GM06990 (cell line): ENCODE measurements around the gene LMF1.

Source experiments
- DNase-seq: peaks from one replicate; pipeline ENCODE4 v3.0.0-alpha.2; 2011; ENCODE audit not compliant: insufficient read length; ENCODE audit errors: extremely low read depth
- H3K27me3 ChIP-seq: replicated peaks from 2 replicates; pipeline ENCODE4 v1.6.0; 2011; ENCODE audit warnings: low read length; ENCODE audit not compliant: control insufficient read depth, insufficient read depth
- H3K36me3 ChIP-seq: 2 replicates; pipeline ENCODE4 v1.5.1; 2011; ENCODE audit warnings: low read length; ENCODE audit not compliant: control insufficient read depth, insufficient read depth
- H3K4me3 ChIP-seq: replicated peaks from 2 replicates; pipeline ENCODE4 v1.5.1; 2011; ENCODE audit warnings: low read depth, mild to moderate bottlenecking, control low read depth, low read length
- TF ChIP-seq, protein P1 (sequence below): IDR thresholded peaks from 2 replicates; pipeline ENCODE4 v1.5.1; 2011; ENCODE audit warnings: low read length, control low read depth, mild to moderate bottlenecking, inconsistent platforms; ENCODE audit not compliant: insufficient read depth, poor library complexity, severe bottlenecking

LMF1 gene

DNA sequence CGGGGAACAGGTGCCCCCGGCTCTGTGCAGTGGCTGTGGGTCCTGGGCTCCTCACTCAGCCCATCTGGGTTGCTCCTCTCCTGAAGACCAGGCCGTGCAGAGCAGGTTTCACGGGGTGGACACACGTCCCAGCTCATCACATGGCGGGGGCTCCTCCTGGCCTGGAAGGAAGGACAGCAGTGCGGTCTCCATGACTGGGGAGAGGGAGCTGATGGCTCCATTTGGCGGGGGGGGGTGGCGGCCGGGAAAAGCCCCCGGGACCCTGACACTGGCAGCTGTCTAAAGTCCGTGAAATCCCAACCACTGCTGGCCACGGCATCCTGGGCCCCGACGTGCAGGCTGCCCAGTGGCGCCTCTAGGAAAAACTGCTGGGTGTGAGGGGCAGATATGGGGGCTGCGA, 29.8 kb upstream of the LMF1 start:
- no peak for DNase-seq
- Histone ChIP-seq H3K4me3 (no peak overlapping the region), H3K27me3 (no peaks in the 10 kb centered on the region; the same call in 1 of the 2 replicates), H3K36me3 (no peaks in the 10 kb centered on the region)
- TF ChIP-seq, protein P1, sequence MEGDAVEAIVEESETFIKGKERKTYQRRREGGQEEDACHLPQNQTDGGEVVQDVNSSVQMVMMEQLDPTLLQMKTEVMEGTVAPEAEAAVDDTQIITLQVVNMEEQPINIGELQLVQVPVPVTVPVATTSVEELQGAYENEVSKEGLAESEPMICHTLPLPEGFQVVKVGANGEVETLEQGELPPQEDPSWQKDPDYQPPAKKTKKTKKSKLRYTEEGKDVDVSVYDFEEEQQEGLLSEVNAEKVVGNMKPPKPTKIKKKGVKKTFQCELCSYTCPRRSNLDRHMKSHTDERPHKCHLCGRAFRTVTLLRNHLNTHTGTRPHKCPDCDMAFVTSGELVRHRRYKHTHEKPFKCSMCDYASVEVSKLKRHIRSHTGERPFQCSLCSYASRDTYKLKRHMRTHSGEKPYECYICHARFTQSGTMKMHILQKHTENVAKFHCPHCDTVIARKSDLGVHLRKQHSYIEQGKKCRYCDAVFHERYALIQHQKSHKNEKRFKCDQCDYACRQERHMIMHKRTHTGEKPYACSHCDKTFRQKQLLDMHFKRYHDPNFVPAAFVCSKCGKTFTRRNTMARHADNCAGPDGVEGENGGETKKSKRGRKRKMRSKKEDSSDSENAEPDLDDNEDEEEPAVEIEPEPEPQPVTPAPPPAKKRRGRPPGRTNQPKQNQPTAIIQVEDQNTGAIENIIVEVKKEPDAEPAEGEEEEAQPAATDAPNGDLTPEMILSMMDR, result no peak

DNA sequence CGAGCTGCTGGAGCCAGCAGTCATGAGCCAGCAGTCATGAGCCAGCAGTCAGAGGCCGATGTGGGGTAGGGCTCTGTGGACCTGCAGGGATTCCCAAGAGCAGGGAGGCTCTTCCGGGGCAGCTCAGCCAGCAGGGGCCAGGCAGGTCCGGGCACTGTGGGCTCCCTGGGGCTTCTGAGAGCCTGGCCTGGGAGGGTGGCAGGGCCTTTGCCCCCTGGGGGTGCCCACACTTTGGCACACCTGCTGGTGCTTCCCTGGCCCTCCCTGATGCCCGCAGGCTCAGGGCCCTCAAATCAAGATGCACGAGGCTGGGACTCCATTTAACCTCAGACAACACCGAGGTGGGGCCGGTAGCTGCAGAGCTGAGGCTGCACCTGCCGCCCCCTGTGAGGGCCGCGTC, 28.9 kb upstream of the LMF1 start:
- TF ChIP-seq, protein P1, result no peak
- H3K27me3 ChIP-seq, result no peaks in the 10 kb centered on the region; the same call in 1 of the 2 replicates
- DNase-seq, result no peak
- no peaks in the 10 kb centered on the region for H3K36me3 ChIP-seq
- H3K4me3 ChIP-seq, result no peak overlapping the region

DNA sequence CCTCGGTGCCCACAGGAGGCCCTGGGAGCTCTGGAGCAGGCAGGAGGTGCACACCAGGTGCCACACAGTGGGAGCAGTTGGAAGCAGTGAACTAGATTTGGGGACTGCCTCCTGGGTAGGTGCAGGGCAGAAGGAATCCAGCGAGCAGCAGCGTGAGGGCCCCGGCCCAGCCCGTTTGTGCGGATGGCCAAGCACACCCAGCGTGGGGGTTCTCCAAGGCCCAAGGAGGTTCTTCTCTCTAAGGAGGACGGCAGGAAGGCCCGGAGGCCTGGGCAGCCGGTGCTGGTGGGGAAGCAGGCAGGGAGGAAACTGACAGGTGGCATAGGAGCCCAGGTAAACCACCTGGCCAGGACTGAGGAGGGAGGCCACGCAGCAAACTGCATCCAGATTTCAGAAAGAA, 27.8 kb upstream of the LMF1 start:
- TF ChIP-seq, protein P1, result no peak

DNA sequence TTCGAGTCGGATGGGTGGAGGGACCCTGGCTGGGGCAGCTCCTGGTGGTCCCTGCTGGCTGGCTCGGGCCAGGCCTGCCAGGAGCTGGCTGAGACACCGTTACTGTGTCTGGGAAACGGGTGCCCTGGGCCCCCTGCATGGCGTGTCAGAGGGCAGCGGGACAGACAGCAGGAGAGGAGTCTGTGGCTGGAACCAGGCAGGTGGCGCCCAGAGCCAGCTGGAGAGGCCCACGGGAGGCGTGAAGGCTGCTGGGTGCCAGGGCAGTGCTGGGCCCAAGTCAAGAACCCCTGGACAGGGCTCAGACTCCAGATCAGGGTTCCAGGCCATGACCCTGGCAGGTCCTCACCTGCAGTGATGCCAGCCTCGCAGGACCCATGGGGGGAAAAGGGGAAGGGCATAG, 27.4 kb upstream of the LMF1 start:
- TF ChIP-seq, protein P1, result no peak
- no peaks in the 10 kb centered on the region; the same call in 1 of the 2 replicates for H3K27me3 ChIP-seq
- no peak overlapping the region for H3K4me3 ChIP-seq
- DNase-seq, result no peak
- H3K36me3 ChIP-seq, result no peaks in the 10 kb centered on the region

More for the DNA sequence above, 27.8 kb upstream of the LMF1 start:
- Histone ChIP-seq H3K4me3 (no peak overlapping the region), H3K36me3 (no peaks in the 10 kb centered on the region), H3K27me3 (no peaks in the 10 kb centered on the region; the same call in 1 of the 2 replicates)
- no peak for DNase-seq

DNA sequence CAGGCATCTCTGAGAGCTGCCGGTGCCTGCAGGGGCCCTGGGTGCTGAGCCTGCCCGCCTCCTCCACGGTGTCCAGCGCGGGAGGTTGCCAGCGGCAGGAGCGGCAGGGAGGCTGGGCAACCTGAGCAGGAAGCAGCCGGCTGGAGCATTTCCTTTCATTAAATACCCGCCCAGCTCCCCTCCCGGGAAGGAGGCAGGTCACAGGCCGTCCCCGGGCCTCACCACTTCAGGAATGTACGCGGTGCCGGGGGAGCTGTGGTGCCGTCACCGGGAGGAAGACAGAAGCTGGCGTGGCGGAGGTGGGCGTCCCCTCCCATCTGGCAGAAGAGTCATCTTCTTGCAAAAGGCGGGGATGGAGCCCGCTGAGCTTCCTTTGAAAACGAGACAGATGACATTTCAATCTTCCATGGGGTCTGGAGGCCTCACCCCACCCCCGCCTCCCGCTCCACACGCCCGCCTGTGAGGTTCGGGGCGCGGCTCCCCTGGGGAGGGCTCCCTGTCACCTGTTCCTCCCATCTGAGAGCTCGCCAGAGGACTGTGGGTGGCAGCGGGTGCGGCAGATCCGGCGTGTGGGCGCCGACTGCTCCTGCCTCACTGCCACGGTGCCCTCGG, 26.8 kb upstream of the LMF1 start:
- DNase-seq, result no peak
- no peaks in the 10 kb centered on the region; the same call in 1 of the 2 replicates for H3K27me3 ChIP-seq
- TF ChIP-seq, protein P1, result no peak

DNA sequence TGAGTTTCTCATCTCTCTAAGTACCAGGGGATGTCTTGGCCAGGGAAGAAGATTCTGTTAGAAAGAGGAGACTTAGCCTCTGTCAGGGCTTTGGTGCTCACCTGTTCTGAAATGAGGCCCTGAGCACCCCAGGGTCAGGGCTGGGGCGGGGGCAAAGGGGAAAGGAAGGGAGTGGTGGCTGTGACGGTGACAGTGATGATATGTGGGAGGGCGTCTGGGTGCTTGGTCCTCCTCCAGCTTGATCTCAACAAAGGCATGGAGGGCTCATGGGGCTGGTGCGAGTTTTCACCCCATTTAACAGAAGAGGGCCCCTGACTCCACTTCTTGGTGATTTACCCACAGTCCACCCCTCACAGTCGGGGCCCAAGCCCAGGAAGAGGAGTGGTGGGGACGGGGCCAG, 25.9 kb upstream of the LMF1 start:
- Histone ChIP-seq H3K36me3 (no peaks in the 10 kb centered on the region), H3K27me3 (no peaks in the 10 kb centered on the region; the same call in 1 of the 2 replicates), H3K4me3 (no peak overlapping the region)
- TF ChIP-seq, protein P1, result no peak
- DNase-seq, result no peak

More for the DNA sequence above, 26.8 kb upstream of the LMF1 start:
- no peak overlapping the region for H3K4me3 ChIP-seq
- no peaks in the 10 kb centered on the region for H3K36me3 ChIP-seq
